HL-60 (cell line): ENCODE results near the gene PFKFB1.

Experiments
- DNase-seq, 2 experiments: peaks; one replicate each; pipeline ENCODE4 v3.0.0-alpha.2; 2010 to 2020; ENCODE audit warnings: low read depth in 1 of 2, low spot score in 1 of 2
- H3K27ac ChIP-seq: fragments of 250-450 bp; sonication (Bioruptor Pico); replicated peaks from 2 replicates; pipeline ENCODE4 v1.5.1; 2020; ENCODE audit warnings: mild to moderate bottlenecking, moderate library complexity
- H3K27me3 ChIP-seq: fragments of 250-450 bp; sonication (Bioruptor Pico); 2 replicates; pipeline ENCODE4 v1.5.1; 2021; ENCODE audit warnings: mild to moderate bottlenecking, moderate library complexity; ENCODE audit not compliant: insufficient read depth, poor library complexity, severe bottlenecking
- H3K4me3 ChIP-seq: replicated peaks from 2 replicates; pipeline ENCODE4 v1.5.1; 2011; ENCODE audit warnings: mild to moderate bottlenecking, control low read depth, low read length; ENCODE audit not compliant: insufficient read depth
- CTCF ChIP-seq: IDR thresholded peaks from one replicate; pipeline ENCODE4 v1.5.1; 2011; ENCODE audit warnings: low read length, control low read depth, inconsistent platforms; ENCODE audit not compliant: insufficient read depth
- GABPA ChIP-seq: IDR thresholded peaks from 2 replicates; pipeline ENCODE4 v1.6.1; 2012; ENCODE audit warnings: low read depth
- POLR2AphosphoS5 ChIP-seq: IDR thresholded peaks from 2 replicates; pipeline ENCODE4 v1.6.1; 2012; ENCODE audit warnings: low read depth
- REST ChIP-seq: IDR thresholded peaks from 2 replicates; pipeline ENCODE4 v1.6.1; 2012; ENCODE audit warnings: low read depth; ENCODE audit not compliant: insufficient replicate concordance
- SPI1 ChIP-seq: IDR thresholded peaks from 2 replicates; pipeline ENCODE4 v1.6.1; 2012; ENCODE audit warnings: low read depth, mild to moderate bottlenecking, borderline replicate concordance

Gene PFKFB1

GRCh38 chrX:54922547-54922946, 71.4 kb downstream of the PFKFB1 start:
- no peak for DNase-seq
- Histone ChIP-seq H3K27me3 (peaks cover 6% of the 10 kb centered on the region), H3K27ac (no peak overlapping the region), H3K4me3 (no peak overlapping the region)
- TF ChIP-seq SPI1 (no peak), REST (no peak), CTCF (no peak)

GRCh38 chrX:54921427-54922021, 72.5 kb downstream of the PFKFB1 start:
- no peak for TF ChIP-seq GABPA
- TF ChIP-seq REST: no peak
- TF ChIP-seq CTCF: no peak
- TF ChIP-seq SPI1: no peak
- no peak for TF ChIP-seq POLR2AphosphoS5
- Histone ChIP-seq H3K4me3 (no peak overlapping the region), H3K27me3 (peaks cover 6% of the 10 kb centered on the region), H3K27ac (no peak overlapping the region)
- DNase-seq: no peak

- H3K27ac ChIP-seq: no peak within 1 kb of the TSS
- H3K27me3 ChIP-seq: peaks cover 6% of the 10 kb centered on the region
- TF ChIP-seq SPI1 (no peak), POLR2AphosphoS5 (no peak), REST (no peak), GABPA (no peak)
- DNase-seq: no peak
- H3K4me3 ChIP-seq: no peak within 1 kb of the TSS
These were observed 73.2 kb downstream of the PFKFB1 start, which contains the start of gene TRO for GRCh38 chrX:54920610-54921426. TRO (plus strand) TSS chrX:54920824; CDS start chrX:54922247, 1,423 bp downstream.
